Panc1 (cell line): ENCODE data around the gene VAMP8.

Experiments used
- POLR2AphosphoS5 ChIP-seq: IDR thresholded peaks from 2 replicates; pipeline ENCODE4 v1.6.1; 2012; ENCODE audit warnings: mild to moderate bottlenecking, low read depth, low read length, moderate library complexity
- TCF7L2 ChIP-seq: IDR thresholded peaks from 2 replicates; pipeline ENCODE4 v1.6.1; 2011; ENCODE audit warnings: mild to moderate bottlenecking, low read depth, low read length, inconsistent platforms
- TF ChIP-seq, protein P1 (sequence below): fragments of 450-650 bp; IDR thresholded peaks from 2 replicates; pipeline ENCODE4 v1.5.1; 2017; ENCODE audit warnings: mild to moderate bottlenecking

DNA sequence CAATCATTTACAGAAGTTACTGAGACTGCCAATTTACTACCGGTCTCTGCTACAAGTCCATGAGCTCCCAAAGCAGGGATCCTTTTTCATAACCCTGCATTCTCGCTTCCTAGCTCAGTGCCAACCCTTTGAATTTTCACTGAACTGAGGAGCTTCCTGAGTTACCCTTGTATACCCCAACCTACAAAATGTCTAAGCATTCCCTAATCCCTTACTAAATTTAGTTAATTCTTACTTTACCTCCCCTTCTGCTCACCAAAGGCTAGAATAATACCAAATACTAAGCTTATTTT, 28.8 kb upstream of the VAMP8 start:
- TF ChIP-seq, protein P1, sequence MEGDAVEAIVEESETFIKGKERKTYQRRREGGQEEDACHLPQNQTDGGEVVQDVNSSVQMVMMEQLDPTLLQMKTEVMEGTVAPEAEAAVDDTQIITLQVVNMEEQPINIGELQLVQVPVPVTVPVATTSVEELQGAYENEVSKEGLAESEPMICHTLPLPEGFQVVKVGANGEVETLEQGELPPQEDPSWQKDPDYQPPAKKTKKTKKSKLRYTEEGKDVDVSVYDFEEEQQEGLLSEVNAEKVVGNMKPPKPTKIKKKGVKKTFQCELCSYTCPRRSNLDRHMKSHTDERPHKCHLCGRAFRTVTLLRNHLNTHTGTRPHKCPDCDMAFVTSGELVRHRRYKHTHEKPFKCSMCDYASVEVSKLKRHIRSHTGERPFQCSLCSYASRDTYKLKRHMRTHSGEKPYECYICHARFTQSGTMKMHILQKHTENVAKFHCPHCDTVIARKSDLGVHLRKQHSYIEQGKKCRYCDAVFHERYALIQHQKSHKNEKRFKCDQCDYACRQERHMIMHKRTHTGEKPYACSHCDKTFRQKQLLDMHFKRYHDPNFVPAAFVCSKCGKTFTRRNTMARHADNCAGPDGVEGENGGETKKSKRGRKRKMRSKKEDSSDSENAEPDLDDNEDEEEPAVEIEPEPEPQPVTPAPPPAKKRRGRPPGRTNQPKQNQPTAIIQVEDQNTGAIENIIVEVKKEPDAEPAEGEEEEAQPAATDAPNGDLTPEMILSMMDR, result no peak
- peak; percentile 56; the same call in 1 of the 2 replicates for TF ChIP-seq POLR2AphosphoS5
- no peak for TF ChIP-seq TCF7L2
